Measurements from ENCODE around the gene RUNX1.

RUNX1 gene

GRCh38 chr21:34944015-34944755 is 104.9 kb downstream of the RUNX1 start:
- DNase-seq, result no peak

DNA sequence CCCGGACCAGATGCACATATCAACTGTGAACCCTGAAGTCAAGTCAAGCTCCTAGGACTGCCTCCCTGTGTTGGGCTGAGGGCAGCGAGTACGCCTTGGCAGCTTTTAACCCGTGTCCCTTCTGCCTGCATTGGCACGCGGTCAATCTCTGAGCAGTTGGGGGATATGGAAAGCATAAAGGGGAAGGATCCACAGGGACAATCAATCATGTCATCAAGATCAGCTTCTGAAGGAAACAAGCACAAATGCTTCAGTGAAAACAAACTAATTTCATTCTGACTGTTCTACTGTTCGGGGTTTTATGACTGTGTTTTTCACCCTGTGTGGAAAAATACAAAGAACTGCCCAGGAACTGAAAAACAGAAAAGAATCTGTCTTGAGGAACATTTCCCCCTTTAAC is 106.2 kb downstream of the RUNX1 start:
- DNase-seq, result peak in 1 of 5 donors; percentile 59

GRCh38 chr21:34941162-34941561 is 107.9 kb downstream of the RUNX1 start:
- no peak for DNase-seq

GRCh38 chr21:34939673-34940331 is 109.3 kb downstream of the RUNX1 start:
- no peak for DNase-seq

DNA sequence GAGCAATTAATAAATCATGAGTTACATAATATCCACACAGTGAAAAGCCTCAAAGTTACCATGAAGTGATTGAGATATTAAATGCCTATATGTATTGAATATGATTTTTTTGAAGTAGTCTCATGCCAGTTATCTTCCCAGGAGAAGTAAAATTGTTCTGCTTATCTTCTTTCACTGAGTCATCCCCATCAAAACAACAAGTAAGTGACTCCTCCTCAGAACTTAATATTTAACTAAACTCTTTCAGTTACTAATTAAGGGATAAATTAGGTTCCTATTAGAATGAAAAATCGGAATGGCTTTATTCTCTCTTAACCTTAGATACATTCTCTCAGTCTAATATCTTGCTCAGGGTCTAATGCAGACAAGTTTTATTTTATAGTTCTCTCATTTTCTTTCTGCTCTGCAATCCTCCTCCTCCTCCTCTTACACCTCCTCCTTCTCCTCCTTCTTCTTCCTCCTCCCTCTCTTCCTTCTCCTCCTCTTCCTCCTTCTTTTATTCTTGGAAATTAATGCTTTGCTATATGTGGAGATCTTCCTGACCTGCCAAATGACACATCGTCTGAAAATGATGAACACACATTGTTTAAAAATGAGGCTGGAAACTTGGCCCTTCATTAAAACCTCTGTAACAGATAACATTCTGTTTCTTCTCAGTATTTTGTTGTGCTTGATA is 110.9 kb downstream of the RUNX1 start:
- no peak for DNase-seq

- no peak for DNase-seq
These were observed 112.1 kb downstream of the RUNX1 start for GRCh38 chr21:34936883-34937563.

- DNase-seq, result peak in 1 of 5 donors; percentile 42
These were observed 112.7 kb downstream of the RUNX1 start for GRCh38 chr21:34936371-34936789.

DNA sequence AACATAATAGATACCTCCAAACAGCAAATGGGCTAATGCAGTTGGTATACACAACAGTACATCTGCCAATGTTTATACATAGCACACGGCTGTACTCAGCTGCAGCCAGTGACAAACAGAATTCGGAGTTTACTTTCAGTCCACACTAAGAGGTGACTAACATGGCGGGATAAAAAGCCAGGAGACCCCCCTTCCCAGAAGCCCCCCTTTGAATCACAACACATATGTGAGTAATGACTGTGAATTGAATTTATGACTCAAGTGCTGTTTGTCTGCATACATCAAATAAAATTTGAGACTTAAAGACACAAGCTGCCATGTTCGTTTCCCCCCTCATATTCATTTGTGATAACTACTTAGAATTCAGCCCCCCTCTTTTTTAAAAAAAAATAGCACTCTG is 113.2 kb downstream of the RUNX1 start:
- no peak for DNase-seq

- DNase-seq, result peak in 1 of 5 donors; percentile 33
These were observed 113.7 kb downstream of the RUNX1 start for GRCh38 chr21:34935452-34935851.

DNA sequence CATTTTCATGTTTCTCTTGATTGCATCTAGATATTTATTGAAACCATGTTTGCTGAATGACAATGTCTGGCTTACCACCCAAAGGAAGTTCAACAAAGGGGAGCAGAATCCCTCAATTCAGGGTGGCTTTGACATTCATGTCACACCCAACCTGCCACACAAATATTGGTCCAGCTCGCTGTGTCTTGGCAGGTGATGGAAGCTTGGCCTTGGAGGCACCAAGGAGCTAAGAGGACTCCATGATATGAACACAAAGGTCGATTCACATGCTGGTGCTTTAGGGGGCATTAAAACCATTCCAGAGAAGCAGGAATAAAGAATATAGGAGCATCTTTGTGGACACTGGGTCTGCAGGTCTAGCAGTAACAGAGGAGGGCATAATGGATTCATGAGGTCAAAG is 114.8 kb downstream of the RUNX1 start:
- DNase-seq, result no peak

DNA sequence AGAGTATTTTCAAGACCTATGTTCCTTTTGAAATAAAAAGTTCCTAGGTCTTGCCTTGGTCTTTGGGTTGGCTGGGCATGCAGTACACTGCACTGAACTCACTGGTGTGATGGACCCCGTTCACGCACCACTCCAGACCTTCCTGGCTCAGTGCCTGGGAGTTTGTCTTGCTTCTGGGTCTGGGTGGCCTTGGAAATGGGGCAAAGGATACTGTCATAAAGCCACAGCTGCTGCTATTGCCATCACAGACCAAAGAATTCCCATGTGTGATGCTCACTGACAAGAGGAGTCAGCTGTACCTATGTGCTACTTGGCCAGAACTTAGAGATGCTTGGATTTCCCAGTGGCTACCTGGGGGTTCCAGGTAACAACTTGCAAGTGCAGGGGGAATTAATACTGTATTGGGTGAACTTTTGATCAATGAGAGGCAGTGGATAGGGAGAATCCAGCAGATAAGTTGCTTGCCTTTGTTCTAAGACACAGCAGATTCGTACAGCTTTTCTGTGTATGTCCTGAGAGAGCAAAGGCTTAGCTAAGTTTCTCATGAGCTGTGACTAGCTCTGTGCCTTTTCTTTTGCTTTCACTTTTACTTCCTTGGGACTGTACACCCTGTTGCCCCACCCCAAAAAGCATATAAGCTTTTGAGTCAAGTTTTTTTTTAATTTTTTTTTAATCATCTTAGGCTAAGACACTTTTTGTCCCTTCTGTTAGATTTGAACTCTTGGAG is 115.3 kb downstream of the RUNX1 start:
- DNase-seq, result peak in 3 of 5 donors; percentile 14 to 77 (median 17)

DNA sequence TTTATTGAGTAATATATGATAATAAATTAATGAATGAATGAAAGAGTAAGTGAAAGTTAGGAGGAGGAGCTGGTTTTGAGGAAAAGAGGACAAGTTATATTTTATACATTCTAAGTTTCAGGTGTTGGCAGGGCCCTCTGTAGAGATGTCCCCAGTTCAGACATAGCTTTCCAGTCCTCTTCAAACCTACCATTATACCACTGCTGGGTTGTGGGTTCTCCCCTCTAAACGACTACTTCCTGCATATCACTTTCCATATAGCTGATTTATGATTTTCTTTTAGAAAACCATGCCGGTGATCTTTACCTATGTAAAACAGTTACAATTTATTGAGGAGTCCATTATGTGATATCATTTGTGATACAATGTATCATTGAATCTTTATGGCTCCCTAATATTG is 116.9 kb downstream of the RUNX1 start:
- no peak for DNase-seq

DNA sequence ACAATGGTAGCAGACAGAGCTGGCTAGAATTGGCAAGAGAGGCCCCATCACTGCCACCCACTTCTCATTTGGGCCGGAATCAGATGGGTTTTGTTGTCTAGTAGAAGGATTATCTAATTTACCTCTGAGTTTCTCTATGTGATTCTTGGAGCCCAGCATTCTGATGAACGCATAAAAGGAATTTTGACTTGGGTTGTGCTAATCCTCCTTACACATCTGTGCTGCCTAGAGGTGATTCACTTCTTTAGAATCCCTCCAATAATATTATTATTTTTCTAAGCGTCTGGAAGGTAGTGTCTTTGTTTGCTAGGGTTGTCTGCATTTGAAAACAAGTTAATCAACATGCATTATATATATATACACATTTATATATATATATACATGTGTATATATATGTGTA is 118.1 kb downstream of the RUNX1 start:
- no peak for DNase-seq

DNA sequence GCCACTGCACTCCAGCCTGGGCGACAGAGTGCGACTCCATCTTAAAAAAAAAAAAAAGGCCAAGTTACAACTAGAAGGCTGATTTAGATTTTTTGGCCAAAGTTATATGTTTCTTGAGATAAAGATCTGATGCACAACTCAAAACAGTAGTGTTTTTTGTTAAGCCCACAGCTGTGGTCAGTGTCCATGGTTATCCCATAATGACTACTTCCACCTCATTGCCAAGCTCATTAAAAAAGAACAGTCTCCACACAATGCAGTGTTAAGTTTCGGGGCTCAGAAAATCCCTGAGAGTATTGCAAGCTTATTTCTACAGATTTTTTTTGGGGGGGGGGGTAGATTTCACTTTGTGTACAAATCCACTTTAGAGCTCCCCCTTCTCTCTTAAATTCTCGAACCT is 120.5 kb downstream of the RUNX1 start:
- no peak for DNase-seq

DNA sequence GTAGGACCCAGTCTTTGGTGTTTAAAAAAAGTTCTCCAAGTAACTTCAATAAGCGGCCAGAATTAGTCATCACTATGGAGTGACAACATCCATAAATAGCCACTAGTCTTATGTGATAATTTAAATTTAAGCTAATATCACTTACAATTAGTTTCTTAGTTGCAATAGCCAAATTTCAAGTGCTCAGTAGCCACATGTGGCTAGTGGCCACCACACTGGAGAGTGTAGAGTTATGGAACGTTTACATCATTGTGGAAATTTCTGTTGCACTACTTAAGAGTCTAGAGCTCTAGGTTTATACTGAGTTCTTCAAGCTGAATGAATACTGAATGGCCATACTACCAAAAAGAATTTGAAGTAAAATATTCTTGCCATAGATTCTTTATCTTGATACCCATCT is 121.1 kb downstream of the RUNX1 start:
- DNase-seq, result no peak

- DNase-seq, result no peak
These were observed 122.2 kb downstream of the RUNX1 start for GRCh38 chr21:34926803-34927467.

GRCh38 chr21:34925597-34925996 is 123.5 kb downstream of the RUNX1 start:
- DNase-seq, result no peak

GRCh38 chr21:34924771-34925419 is 124.2 kb downstream of the RUNX1 start:
- no peak for DNase-seq

- no peak for DNase-seq
These were observed 124.9 kb downstream of the RUNX1 start for GRCh38 chr21:34924194-34924593.

GRCh38 chr21:34923626-34924025 is 125.5 kb downstream of the RUNX1 start:
- no peak for DNase-seq

DNA sequence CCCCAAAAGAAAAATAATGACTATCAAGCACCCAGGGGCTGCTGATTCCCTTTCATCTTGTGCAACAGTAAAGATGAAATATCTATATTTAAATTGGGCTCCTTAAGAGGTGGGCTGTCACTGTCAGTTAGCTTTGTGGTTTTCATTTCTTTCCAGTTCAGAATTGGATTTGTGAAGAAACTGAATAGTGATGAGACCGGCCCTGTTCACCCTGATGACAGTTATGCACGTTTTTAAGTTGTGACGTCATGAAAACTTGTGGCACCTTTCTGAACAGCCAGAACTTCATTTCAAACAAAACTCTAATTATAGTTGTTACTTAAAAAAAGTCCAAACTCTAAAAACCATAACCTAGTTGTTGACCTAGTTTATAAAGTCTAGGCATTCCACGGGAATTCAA is 125.9 kb downstream of the RUNX1 start:
- no peak for DNase-seq

- DNase-seq, result no peak
These were observed 126.6 kb downstream of the RUNX1 start for GRCh38 chr21:34922479-34922878.
